ENCODE measurements around the gene SAFB.

SAFB gene

GRCh38 chr19:5609881-5610448 lies 12.9 kb upstream of the SAFB start:
- Histone ChIP-seq H3K4me1 (no peaks in the 10 kb centered on the region), H3K36me3 (peaks cover 76 to 92% (median 89%) of the 10 kb centered on the region in 3 donors), H3K27me3 (no peaks in the 10 kb centered on the region), H3K9me3 (no peaks in the 10 kb centered on the region), H3K27ac (no peak overlapping the region), H3K4me3 (no peak overlapping the region)
- DNase-seq, result no peak
- no peak for TF ChIP-seq CTCF (IDR thresholded peaks at IDR 0.05)
- intact Hi-C loops (cut with DNase I; ENCODE audit: low total_unique reads), result no loop called here

- Histone ChIP-seq H3K4me1 (peaks cover 0 to 7% (median 0%) of the 10 kb centered on the region in 4 donors), H3K36me3 (peaks cover 81 to 91% (median 85%) of the 10 kb centered on the region in 3 donors), H3K27me3 (no peaks in the 10 kb centered on the region), H3K27ac (no peak overlapping the region), H3K9me3 (no peaks in the 10 kb centered on the region), H3K4me3 (no peak overlapping the region)
- DNase-seq, result peak in 1 of 2 donors; percentile 23
- intact Hi-C loops (cut with DNase I; ENCODE audit: low total_unique reads), result no loop called here
- no peak for TF ChIP-seq CTCF (IDR thresholded peaks at IDR 0.05)
These were observed 9.7 kb upstream of the SAFB start for GRCh38 chr19:5612891-5613865.

- Histone ChIP-seq H3K36me3 (peaks cover 66 to 88% (median 75%) of the 10 kb centered on the region in 3 donors), H3K27ac (no peak overlapping the region), H3K27me3 (no peaks in the 10 kb centered on the region), H3K4me1 (peaks cover 0 to 27% (median 18%) of the 10 kb centered on the region in 4 donors), H3K9me3 (no peaks in the 10 kb centered on the region), H3K4me3 (no peak overlapping the region)
- TF ChIP-seq CTCF (IDR thresholded peaks at IDR 0.05), result no peak
- DNase-seq, result peak in 1 of 2 donors; percentile 44
- intact Hi-C loops (cut with DNase I; ENCODE audit: low total_unique reads), result no loop called here
These were observed 7.0 kb upstream of the SAFB start for GRCh38 chr19:5615756-5616327.

GRCh38 chr19:5617080-5617479 lies 5.8 kb upstream of the SAFB start:
- intact Hi-C loops (cut with DNase I; ENCODE audit: low total_unique reads), result no loop called here
- H3K4me1 ChIP-seq, result peaks cover 0 to 37% (median 26%) of the 10 kb centered on the region in 4 donors
- H3K36me3 ChIP-seq, result peaks cover 61 to 84% (median 71%) of the 10 kb centered on the region in 3 donors
- no peak for DNase-seq
- no peaks in the 10 kb centered on the region for H3K27me3 ChIP-seq
- TF ChIP-seq CTCF (IDR thresholded peaks at IDR 0.05), result no peak
- H3K9me3 ChIP-seq, result no peaks in the 10 kb centered on the region
- no peak overlapping the region for H3K27ac ChIP-seq
- no peak overlapping the region for H3K4me3 ChIP-seq

GRCh38 chr19:5618591-5618990 lies 4.3 kb upstream of the SAFB start:
- H3K36me3 ChIP-seq, result peaks cover 46 to 73% (median 56%) of the 10 kb centered on the region in 3 donors
- intact Hi-C loops (cut with DNase I; ENCODE audit: low total_unique reads), result no loop called here
- TF ChIP-seq CTCF (IDR thresholded peaks at IDR 0.05), result no peak

More at GRCh38 chr19:5618591-5618990, 4.3 kb upstream of the SAFB start:
- H3K4me3 ChIP-seq, result no peak overlapping the region
- H3K27ac ChIP-seq, result no peak overlapping the region
- no peak for DNase-seq
- no peaks in the 10 kb centered on the region for H3K27me3 ChIP-seq
- H3K4me1 ChIP-seq, result peaks cover 0 to 37% (median 26%) of the 10 kb centered on the region in 4 donors
- H3K9me3 ChIP-seq, result no peaks in the 10 kb centered on the region
